DOHH2 (cell line): Measurements from ENCODE around the gene SNHG17.

ENCODE experiments used
- EZH2phosphoT487 ChIP-seq: fragments of 200-600 bp; sonication (generic); IDR thresholded peaks from 2 replicates; pipeline ENCODE4 v1.6.1; 2017; ENCODE audit warnings: borderline replicate concordance, mild to moderate bottlenecking, antibody characterized with exemption, low read length, moderate library complexity, mixed read lengths
- TF ChIP-seq, protein P1 (sequence below): fragments of 200-600 bp; sonication (generic); IDR thresholded peaks from one replicate; pipeline ENCODE4 v1.5.1; 2014; ENCODE audit warnings: antibody characterized with exemption, mild to moderate bottlenecking, low read depth, low read length; ENCODE audit not compliant: poor library complexity, severe bottlenecking

DNA sequence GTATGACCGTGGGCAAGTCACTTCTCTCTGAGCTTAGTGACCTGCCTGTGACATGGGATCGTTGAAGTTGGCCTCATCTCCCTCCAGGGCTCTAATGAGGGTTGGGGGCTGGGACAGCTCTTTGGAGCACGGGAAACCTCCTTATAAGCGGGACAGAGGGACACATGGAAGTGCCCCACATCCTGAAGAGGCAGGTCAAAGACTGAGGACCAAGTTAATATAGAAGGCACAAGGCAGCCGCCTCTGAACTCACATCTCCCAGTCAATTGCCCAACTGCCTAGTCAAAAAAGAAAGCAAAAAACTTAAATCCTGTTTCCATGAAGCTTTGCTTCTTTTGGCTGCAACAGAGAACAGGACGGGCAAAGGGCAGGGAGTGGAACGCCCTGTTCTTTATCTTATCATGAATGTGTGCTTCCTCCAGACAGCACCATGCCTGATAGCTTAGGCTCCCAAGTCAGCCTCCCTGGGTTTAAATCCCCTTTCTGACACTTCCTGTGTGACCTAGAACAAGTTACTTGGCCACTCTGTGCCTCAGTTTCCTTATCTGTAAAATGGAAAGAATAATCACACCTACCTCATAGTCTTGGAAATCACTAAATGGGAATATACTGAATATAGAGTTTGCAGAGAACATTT lies 61.8 kb downstream of the SNHG17 start:
- TF ChIP-seq, protein P1, sequence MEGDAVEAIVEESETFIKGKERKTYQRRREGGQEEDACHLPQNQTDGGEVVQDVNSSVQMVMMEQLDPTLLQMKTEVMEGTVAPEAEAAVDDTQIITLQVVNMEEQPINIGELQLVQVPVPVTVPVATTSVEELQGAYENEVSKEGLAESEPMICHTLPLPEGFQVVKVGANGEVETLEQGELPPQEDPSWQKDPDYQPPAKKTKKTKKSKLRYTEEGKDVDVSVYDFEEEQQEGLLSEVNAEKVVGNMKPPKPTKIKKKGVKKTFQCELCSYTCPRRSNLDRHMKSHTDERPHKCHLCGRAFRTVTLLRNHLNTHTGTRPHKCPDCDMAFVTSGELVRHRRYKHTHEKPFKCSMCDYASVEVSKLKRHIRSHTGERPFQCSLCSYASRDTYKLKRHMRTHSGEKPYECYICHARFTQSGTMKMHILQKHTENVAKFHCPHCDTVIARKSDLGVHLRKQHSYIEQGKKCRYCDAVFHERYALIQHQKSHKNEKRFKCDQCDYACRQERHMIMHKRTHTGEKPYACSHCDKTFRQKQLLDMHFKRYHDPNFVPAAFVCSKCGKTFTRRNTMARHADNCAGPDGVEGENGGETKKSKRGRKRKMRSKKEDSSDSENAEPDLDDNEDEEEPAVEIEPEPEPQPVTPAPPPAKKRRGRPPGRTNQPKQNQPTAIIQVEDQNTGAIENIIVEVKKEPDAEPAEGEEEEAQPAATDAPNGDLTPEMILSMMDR: no peak
- TF ChIP-seq EZH2phosphoT487: no peak
